Measurements from ENCODE around the gene ZBTB16.

ZBTB16 gene

DNA sequence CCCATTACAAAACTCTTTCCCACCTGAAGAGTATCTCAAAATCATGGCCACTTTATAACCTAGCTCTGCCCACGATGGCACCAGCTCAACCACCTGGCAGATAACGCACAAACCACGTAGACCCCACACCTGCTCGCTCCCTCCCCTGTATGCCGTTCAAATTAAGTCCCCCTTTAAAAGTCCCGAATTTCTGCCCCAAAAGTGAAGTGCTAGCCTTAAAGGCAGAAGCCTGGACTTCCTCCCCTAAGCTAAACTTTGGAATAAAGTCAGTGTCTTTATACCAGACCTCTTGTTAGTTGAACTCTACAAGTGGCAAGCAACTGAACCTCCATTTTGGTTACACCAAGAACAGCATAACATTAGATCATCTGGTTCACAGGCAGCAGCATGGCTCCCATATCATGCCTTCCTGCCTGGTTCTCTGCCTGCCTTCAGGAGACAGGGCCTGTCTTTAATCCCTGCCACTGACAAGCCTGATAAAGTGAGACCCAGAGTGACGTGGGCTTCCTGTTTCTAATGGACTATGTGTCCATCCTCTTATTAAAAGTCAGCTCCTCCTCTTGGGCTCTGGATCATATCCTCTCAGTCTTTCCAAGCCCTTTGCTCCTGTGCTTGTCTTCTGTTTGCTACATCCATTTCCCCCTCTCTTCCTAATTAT, 204.1 kb downstream of the ZBTB16 start:
- Histone ChIP-seq H2AK5ac (ENCODE audit: low read length) (no peak overlapping the region), H3K4me1 (ENCODE audit: control insufficient read depth, low read depth, low read length) (no peaks in the 10 kb centered on the region), H4K5ac (ENCODE audit: low read length) (no peak overlapping the region), H3K27me3 (ENCODE audit: insufficient read depth, low read length, poor library complexity) (no peaks in the 10 kb centered on the region), H4K8ac (ENCODE audit: low read depth, low read length) (no peak overlapping the region), H3K36me3 (ENCODE audit: control insufficient read depth, insufficient read depth, low read length) (no peaks in the 10 kb centered on the region), H3K4me3 (ENCODE audit: low read length) (no peak overlapping the region), H3K56ac (ENCODE audit: low read length) (no peak overlapping the region), H3K18ac (ENCODE audit: low read length) (no peak overlapping the region), H3K79me1 (ENCODE audit: low read length) (no peaks in the 10 kb centered on the region), H2BK15ac (replicated peaks; ENCODE audit: low read depth) (no peak overlapping the region), H2BK5ac (ENCODE audit: low read length) (no peak overlapping the region), H3K9ac (ENCODE audit: low read length) (no peak overlapping the region), H3K27ac (ENCODE audit: low read depth, low read length) (no peak overlapping the region), H3K4me2 (ENCODE audit: low read length) (no peak overlapping the region), H3K79me2 (ENCODE audit: control insufficient read depth, insufficient read depth, low read length) (no peaks in the 10 kb centered on the region), H3K4ac (ENCODE audit: low read depth, low read length) (no peak overlapping the region), H3K23ac (ENCODE audit: low read length) (no peak overlapping the region), H2BK120ac (ENCODE audit: low read depth, low read length) (no peak overlapping the region)
- no peak for DNase-seq
- WGBS (ENCODE audit: extremely low coverage, insufficient coverage, low lambda C conversion rate): no CpG with 5 or more reads among the region's 7 CpGs

DNA sequence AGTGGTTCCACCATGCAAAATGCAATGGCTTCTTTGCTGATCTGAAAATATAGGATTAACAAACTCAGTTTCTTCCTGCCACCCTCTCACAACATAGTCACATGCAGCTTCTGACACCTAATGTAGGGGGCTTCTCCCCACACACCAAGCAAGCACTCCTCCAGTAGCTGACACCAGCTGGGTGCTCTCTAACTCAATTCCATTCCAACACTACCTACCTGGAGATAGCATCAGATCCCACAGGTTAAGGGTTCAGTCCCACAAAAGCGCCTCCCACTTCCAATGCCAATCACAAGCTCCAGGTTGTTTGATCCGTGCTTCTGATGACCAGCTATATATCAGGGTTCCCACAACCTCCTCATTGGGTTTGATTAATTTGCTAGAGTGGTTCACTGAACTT, 204.9 kb downstream of the ZBTB16 start:
- Histone ChIP-seq H3K79me1 (ENCODE audit: low read length) (no peaks in the 10 kb centered on the region), H3K4ac (ENCODE audit: low read depth, low read length) (no peak overlapping the region), H3K23ac (ENCODE audit: low read length) (no peak overlapping the region), H3K56ac (ENCODE audit: low read length) (no peak overlapping the region), H3K36me3 (ENCODE audit: control insufficient read depth, insufficient read depth, low read length) (no peaks in the 10 kb centered on the region), H3K27me3 (ENCODE audit: insufficient read depth, low read length, poor library complexity) (no peaks in the 10 kb centered on the region), H2BK15ac (replicated peaks; ENCODE audit: low read depth) (no peak overlapping the region), H3K79me2 (ENCODE audit: control insufficient read depth, insufficient read depth, low read length) (no peaks in the 10 kb centered on the region), H2AK5ac (ENCODE audit: low read length) (no peak overlapping the region), H3K4me1 (ENCODE audit: control insufficient read depth, low read depth, low read length) (no peaks in the 10 kb centered on the region), H2BK5ac (ENCODE audit: low read length) (no peak overlapping the region), H3K4me3 (ENCODE audit: low read length) (no peak overlapping the region), H3K27ac (ENCODE audit: low read depth, low read length) (no peak overlapping the region), H4K5ac (ENCODE audit: low read length) (no peak overlapping the region), H3K9ac (ENCODE audit: low read length) (no peak overlapping the region), H3K18ac (ENCODE audit: low read length) (no peak overlapping the region), H4K8ac (ENCODE audit: low read depth, low read length) (no peak overlapping the region), H3K4me2 (ENCODE audit: low read length) (no peak overlapping the region), H2BK120ac (ENCODE audit: low read depth, low read length) (no peak overlapping the region)
- WGBS (ENCODE audit: extremely low coverage, insufficient coverage, low lambda C conversion rate): no CpG with 5 or more reads among the region's 2 CpGs
- DNase-seq: no peak

DNA sequence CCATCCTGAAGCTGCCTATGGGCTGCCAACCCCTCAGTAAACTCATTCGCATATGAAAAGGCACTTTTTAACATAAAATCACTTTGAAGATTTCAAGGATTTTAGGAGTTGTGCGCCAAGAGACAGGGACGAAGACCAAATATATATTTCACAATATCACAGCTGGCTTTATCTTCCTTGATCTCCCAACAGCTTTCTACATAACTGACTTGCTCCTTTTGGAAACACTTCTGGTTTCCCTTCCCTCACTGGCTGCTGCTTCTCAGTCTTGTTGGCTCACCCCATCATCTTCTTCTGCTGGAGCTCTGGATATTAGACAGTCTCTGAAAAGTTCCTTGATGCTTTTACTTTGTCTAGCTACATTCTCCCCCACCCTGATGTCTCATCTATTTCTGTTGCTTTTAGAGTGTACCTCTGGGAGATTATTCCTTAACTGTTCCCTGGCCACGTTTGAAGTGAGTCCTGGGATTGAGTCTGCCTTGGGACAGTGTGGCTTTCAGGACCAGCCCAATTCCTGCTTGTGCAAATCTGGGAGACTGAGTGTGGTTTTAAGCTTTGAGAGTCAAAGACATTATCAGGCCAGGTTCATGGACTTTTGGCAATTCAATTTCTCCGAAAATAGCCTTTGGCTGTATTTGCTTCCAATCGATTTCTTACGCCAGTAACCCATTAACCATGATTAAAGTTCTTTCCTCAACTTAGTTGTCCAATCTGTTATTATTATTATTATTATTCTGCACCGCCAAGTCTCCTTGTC, 205.8 kb downstream of the ZBTB16 start:
- no peak overlapping the region for H2BK5ac ChIP-seq (ENCODE audit: low read length)
- no peaks in the 10 kb centered on the region for H3K79me1 ChIP-seq (ENCODE audit: low read length)
- no CpG with 5 or more reads among the region's 8 CpGs for WGBS (ENCODE audit: extremely low coverage, insufficient coverage, low lambda C conversion rate)
- DNase-seq: no peak
- H2AK5ac ChIP-seq (ENCODE audit: low read length): no peak overlapping the region
- no peak overlapping the region for H3K18ac ChIP-seq (ENCODE audit: low read length)
- no peak overlapping the region for H3K9ac ChIP-seq (ENCODE audit: low read length)
- no peak overlapping the region for H3K4me2 ChIP-seq (ENCODE audit: low read length)
- H3K36me3 ChIP-seq (ENCODE audit: control insufficient read depth, insufficient read depth, low read length): no peaks in the 10 kb centered on the region
- H3K23ac ChIP-seq (ENCODE audit: low read length): no peak overlapping the region
- no peaks in the 10 kb centered on the region for H3K27me3 ChIP-seq (ENCODE audit: insufficient read depth, low read length, poor library complexity)
- H2BK15ac ChIP-seq (replicated peaks; ENCODE audit: low read depth): no peak overlapping the region
- H3K4me3 ChIP-seq (ENCODE audit: low read length): no peak overlapping the region
- H3K79me2 ChIP-seq (ENCODE audit: control insufficient read depth, insufficient read depth, low read length): no peaks in the 10 kb centered on the region
- no peak overlapping the region for H4K8ac ChIP-seq (ENCODE audit: low read depth, low read length)
- no peak overlapping the region for H3K4ac ChIP-seq (ENCODE audit: low read depth, low read length)
- H3K56ac ChIP-seq (ENCODE audit: low read length): no peak overlapping the region
- H3K27ac ChIP-seq (ENCODE audit: low read depth, low read length): no peak overlapping the region
- no peak overlapping the region for H2BK120ac ChIP-seq (ENCODE audit: low read depth, low read length)
- H4K5ac ChIP-seq (ENCODE audit: low read length): no peak overlapping the region
- H3K4me1 ChIP-seq (ENCODE audit: control insufficient read depth, low read depth, low read length): no peaks in the 10 kb centered on the region

DNA sequence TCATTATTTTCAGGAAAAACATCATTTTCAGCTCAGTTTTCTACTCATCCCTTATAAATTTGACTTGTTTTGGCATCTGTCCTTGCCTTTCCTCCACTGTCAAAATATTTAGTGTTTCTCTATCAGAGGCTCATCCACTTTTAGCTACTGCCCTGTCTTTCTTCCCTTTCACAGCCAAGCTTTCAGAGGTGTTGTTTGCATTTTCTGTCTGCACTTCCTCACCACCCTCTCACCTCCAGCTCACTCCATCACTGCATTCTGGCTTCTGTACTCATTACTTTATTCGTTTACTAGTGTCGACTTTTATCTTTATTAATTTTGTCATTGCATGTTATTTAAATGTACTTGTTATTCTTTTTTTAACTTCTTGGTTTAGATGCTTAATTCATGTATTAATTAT, 210.0 kb downstream of the ZBTB16 start:
- no peak overlapping the region for H3K9ac ChIP-seq (ENCODE audit: low read length)
- no peak overlapping the region for H2BK5ac ChIP-seq (ENCODE audit: low read length)
- no peak for DNase-seq
- no peak overlapping the region for H3K4ac ChIP-seq (ENCODE audit: low read depth, low read length)
- H3K56ac ChIP-seq (ENCODE audit: low read length): no peak overlapping the region
- H2BK120ac ChIP-seq (ENCODE audit: low read depth, low read length): no peak overlapping the region
- H4K5ac ChIP-seq (ENCODE audit: low read length): no peak overlapping the region
- H3K27me3 ChIP-seq (ENCODE audit: insufficient read depth, low read length, poor library complexity): no peaks in the 10 kb centered on the region
- H4K8ac ChIP-seq (ENCODE audit: low read depth, low read length): no peak overlapping the region
- H3K4me1 ChIP-seq (ENCODE audit: control insufficient read depth, low read depth, low read length): no peaks in the 10 kb centered on the region
- H3K79me2 ChIP-seq (ENCODE audit: control insufficient read depth, insufficient read depth, low read length): no peaks in the 10 kb centered on the region
- no peak overlapping the region for H3K23ac ChIP-seq (ENCODE audit: low read length)
- no peaks in the 10 kb centered on the region for H3K79me1 ChIP-seq (ENCODE audit: low read length)
- H3K27ac ChIP-seq (ENCODE audit: low read depth, low read length): no peak overlapping the region
- WGBS (ENCODE audit: extremely low coverage, insufficient coverage, low lambda C conversion rate): no CpG with 5 or more reads among the region's 2 CpGs
- no peak overlapping the region for H2AK5ac ChIP-seq (ENCODE audit: low read length)
- H3K4me2 ChIP-seq (ENCODE audit: low read length): no peak overlapping the region
- no peaks in the 10 kb centered on the region for H3K36me3 ChIP-seq (ENCODE audit: control insufficient read depth, insufficient read depth, low read length)
- no peak overlapping the region for H3K18ac ChIP-seq (ENCODE audit: low read length)
- H2BK15ac ChIP-seq (replicated peaks; ENCODE audit: low read depth): no peak overlapping the region
- no peak overlapping the region for H3K4me3 ChIP-seq (ENCODE audit: low read length)

DNA sequence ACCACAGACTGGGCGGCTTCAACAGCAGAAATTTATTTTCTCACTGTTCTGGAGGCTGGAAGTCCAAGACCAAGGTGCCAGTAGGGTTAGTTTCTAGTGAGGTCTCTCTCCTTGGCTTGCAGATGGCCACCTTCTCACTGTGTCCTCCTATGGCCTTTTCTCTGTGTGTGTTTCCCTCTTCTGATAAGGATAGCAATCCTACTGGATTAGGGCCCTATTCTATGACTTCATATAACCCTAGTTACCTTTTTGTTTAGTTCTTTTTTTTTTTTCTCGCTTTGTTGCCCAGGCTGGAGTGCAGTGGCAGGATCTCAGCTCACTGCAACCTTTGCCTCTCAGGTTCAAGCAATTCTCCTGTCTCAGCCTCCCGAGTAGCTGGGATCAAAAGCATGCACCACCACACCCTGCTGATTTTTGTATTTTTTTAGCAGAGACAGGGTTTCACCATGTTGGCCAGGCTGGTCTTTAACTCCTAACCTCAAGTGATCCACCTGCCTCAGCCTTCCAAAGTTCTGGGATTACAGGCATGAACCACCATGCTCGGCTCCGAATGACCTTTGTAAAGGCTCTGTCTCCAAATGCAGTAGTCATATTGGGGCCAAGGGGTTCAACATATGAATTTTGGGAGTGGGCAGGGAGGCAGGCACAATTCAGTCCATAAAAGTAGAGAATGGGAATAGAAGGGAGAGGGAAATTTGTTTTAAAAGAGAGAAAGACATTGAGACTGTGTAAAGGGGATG, 211.2 kb downstream of the ZBTB16 start:
- H2AK5ac ChIP-seq (ENCODE audit: low read length): no peak overlapping the region
- H3K79me1 ChIP-seq (ENCODE audit: low read length): no peaks in the 10 kb centered on the region
- WGBS (ENCODE audit: extremely low coverage, insufficient coverage, low lambda C conversion rate): no CpG with 5 or more reads among the region's 5 CpGs
- no peak overlapping the region for H3K18ac ChIP-seq (ENCODE audit: low read length)
- no peaks in the 10 kb centered on the region for H3K36me3 ChIP-seq (ENCODE audit: control insufficient read depth, insufficient read depth, low read length)
- H3K23ac ChIP-seq (ENCODE audit: low read length): no peak overlapping the region
- DNase-seq: no peak
- no peaks in the 10 kb centered on the region for H3K4me1 ChIP-seq (ENCODE audit: control insufficient read depth, low read depth, low read length)
- H3K27me3 ChIP-seq (ENCODE audit: insufficient read depth, low read length, poor library complexity): no peaks in the 10 kb centered on the region
- no peak overlapping the region for H3K4me3 ChIP-seq (ENCODE audit: low read length)
- H3K79me2 ChIP-seq (ENCODE audit: control insufficient read depth, insufficient read depth, low read length): no peaks in the 10 kb centered on the region
- H2BK15ac ChIP-seq (replicated peaks; ENCODE audit: low read depth): no peak overlapping the region
- no peak overlapping the region for H3K4me2 ChIP-seq (ENCODE audit: low read length)
- no peak overlapping the region for H4K8ac ChIP-seq (ENCODE audit: low read depth, low read length)
- no peak overlapping the region for H4K5ac ChIP-seq (ENCODE audit: low read length)
- no peak overlapping the region for H2BK5ac ChIP-seq (ENCODE audit: low read length)
- H2BK120ac ChIP-seq (ENCODE audit: low read depth, low read length): no peak overlapping the region
- no peak overlapping the region for H3K56ac ChIP-seq (ENCODE audit: low read length)
- H3K4ac ChIP-seq (ENCODE audit: low read depth, low read length): no peak overlapping the region
- no peak overlapping the region for H3K27ac ChIP-seq (ENCODE audit: low read depth, low read length)
- H3K9ac ChIP-seq (ENCODE audit: low read length): no peak overlapping the region
